NB4 (cell line): Measurements from ENCODE around the gene JAM3.

Experiments used
- MYC ChIP-seq: IDR thresholded peaks from 2 replicates; pipeline ENCODE4 v1.6.1; 2011; ENCODE audit warnings: low read depth, low read length
- POLR2A ChIP-seq: IDR thresholded peaks from 2 replicates; pipeline ENCODE4 v1.6.1; 2011; ENCODE audit warnings: mild to moderate bottlenecking; ENCODE audit not compliant: insufficient read length; ENCODE audit errors: extremely low read depth

DNA sequence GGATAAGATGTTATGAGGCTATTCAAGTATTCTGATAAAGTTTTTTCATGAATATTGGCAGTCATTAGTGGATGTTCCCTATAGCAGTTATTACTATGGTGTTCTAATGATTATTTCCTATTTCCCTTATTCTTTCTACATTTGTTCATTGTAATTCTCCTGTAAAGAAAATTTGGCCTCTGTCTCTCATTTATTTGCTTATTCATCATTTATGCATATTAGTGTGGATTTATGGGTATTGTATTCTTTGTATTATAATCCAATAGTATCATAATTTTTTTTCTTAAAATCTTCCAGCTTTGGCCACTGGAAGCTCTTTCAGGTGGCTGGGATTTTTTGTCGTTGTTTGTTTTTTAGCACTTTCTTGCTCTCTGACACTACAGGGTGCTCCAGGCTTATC lies 47.3 kb downstream of the JAM3 start:
- TF ChIP-seq MYC: no peak
- no peak for TF ChIP-seq POLR2A
